ENCODE data around the gene RGPD8.
"Not testable (repeated sequence)": the region's sequence is repeated elsewhere in the genome, so short reads cannot be mapped to it uniquely, and the experiment has no call there.

The RGPD8 gene

DNA sequence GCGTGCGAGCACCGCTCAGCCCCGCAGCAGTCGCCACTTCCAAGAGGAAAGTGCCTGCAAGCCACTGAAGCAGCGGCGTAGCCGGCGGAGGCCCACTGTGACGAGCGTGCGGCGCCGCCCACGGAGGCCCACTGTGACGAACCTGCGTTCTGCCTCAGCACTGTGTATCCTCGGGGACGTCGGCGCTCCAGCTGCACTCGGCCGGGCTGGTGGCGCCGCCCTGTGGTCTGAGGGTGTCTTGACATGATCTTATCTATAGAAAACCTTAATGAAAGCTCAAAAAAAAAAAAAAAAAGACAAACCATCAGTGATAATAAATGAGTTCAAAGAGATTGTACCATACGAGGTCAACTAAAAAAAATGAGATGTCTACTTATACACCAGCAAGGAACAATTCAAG lies at the start of gene RGPD8:
RGPD8 (minus strand) TSS at position 166 of the 400 bp plus-strand sequence. CDS start 192 bp downstream, outside the sequence.
- peak; percentile 94 for DNase-seq (ENCODE audit: low spot score)

DNA sequence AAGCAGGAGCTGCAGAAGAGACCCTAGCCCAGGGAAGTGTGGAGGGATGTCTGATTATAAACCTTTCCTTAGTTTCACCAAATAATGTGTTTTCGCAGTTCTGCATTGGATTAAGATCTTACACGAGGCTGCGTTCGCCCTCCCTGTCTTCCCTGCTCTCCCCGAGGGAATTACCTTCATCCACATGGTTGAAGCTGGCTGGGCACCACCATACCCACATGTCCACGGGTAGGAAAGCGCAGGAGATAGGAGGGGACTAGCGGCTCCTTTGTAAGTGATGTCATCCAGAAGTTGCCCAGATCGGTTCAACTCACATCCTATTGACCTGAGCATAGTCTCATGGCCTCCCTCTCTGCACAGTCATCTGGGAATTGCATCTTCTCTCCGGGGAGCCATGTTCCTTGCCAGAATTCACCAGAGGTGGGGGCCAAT lies 49.6 kb upstream of the RGPD8 start:
- peak; percentile 23 for DNase-seq (ENCODE audit: low spot score)

GRCh38 chr2:112482309-112483041 lies 49.0 kb upstream of the RGPD8 start:
- peak; percentile 26 for DNase-seq (ENCODE audit: low spot score)

GRCh38 chr2:112481528-112482233 lies 48.2 kb upstream of the RGPD8 start, which contains the start of gene TTL:
Gene TTL (plus strand): TSS chr2:112482156. CDS start chr2:112482345, 189 bp downstream.
- DNase-seq (ENCODE audit: low spot score): peak; percentile 65

DNA sequence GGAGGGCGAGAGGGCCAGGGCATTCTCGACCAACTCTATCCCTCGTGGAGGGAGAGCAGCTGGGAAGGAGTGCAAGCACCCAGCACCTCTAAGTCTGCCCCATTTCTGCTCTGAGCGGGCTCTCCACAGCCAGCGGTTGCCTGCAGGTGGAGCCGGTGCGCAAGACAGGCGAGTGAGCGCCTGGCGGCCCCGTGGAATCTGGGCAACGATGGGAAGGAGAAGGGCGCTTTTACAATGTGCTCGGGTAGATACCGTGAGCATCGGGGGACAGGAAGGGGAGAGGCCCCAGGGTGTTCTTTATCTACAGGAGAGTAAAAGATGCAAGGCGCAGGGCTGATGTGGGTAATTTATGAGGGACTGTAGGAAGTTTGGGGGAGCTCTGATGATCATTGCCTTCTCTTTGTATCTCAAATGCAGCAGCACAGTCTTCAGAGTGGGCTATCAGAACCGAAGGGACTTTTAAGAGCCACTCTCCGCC lies 47.6 kb upstream of the RGPD8 start:
- peak; percentile 92 for DNase-seq (ENCODE audit: low spot score)

DNA sequence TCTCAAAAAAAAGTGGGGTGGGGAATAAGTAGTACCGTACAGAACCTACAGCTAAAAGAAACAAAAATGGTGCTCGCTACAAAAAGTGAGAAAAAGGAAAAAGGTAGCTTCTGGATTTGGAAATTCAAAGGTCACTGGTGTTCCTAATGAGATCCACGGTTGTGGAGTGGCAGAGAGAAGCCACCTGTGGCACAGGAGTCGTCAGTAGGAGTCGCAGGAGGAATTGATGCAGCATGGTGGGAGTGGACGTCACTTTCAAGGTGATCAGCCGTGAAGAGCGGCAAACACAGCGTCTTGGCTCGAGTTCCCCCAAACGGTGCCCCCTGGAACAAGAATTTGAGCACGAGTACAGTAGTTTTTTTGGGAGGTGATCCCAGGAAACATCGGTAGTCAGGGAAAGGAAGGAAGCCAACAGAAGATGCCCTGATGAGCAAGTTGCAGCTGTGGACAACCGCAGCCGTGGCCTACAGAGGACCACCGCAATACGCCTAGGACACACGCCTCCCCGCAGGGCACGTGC lies 47.1 kb upstream of the RGPD8 start:
- no peak for DNase-seq (ENCODE audit: low spot score)

GRCh38 chr2:112476434-112476833 lies 43.0 kb upstream of the RGPD8 start:
- DNase-seq (ENCODE audit: low spot score): no peak

GRCh38 chr2:112474844-112475486 lies 41.5 kb upstream of the RGPD8 start:
- no peak for DNase-seq (ENCODE audit: low spot score)

GRCh38 chr2:112472547-112473263 lies 39.3 kb upstream of the RGPD8 start:
- DNase-seq (ENCODE audit: low spot score): no peak

DNA sequence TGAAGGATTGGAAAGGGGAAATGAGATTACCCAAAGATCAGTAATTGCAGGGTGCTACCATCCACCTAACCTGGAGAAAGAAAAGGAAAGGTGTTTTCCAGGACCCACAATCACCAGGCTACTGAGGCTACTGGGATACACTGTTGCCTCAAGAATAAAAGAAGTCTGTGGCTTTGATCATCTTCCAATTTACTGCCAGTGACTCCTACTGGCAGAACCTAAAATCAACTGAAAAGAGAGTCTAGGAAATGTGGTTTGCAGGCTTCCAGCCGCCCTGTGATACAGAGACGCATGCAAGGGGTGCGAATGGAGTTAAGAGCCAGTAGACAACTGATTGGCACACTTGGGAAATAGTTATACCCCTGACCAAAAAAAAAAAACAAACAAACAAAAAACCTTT lies 31.9 kb upstream of the RGPD8 start:
- no peak for DNase-seq (ENCODE audit: low spot score)

- no peak for DNase-seq (ENCODE audit: low spot score)
These were observed 29.8 kb upstream of the RGPD8 start for GRCh38 chr2:112463256-112463655.

DNA sequence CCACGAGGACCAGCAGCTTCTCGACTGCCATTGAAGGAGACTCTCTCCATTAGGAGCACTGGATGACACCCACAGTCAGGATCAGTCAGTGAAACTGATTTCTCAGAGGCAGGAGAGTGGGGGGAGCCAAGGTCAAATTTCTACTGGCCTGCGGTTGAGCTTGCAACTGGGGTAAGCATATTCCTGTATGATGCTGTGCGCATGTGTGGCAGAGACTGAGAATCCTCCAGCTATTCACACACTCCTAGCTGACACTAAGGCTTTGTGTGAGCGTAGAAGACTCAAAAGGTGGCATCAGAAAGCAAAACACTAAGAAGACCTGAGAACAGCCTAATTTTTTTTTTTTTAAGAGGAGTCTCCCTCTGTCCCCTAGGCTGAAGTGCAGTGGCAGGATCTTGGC lies 28.7 kb upstream of the RGPD8 start:
- DNase-seq (ENCODE audit: low spot score): no peak

DNA sequence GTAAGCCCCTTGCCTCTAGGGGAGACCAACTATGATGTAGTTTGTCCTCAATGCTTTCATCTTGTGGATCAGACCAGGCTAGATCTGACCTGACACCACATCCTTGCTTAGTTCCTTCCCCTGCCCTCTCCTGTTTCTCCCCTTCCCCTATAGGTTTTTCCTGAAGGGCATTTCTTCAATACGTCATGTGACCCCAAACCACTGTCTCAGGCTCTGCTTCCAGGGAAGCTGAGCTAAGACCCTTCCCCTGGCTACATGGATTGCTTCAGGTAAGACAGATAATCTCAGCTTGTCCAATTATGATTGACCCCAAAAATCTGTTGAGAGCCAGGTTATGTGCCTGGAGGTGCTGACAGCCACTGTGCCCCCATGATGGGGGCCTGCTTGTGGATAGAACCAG lies 25.9 kb upstream of the RGPD8 start:
- no peak for DNase-seq (ENCODE audit: low spot score)

DNA sequence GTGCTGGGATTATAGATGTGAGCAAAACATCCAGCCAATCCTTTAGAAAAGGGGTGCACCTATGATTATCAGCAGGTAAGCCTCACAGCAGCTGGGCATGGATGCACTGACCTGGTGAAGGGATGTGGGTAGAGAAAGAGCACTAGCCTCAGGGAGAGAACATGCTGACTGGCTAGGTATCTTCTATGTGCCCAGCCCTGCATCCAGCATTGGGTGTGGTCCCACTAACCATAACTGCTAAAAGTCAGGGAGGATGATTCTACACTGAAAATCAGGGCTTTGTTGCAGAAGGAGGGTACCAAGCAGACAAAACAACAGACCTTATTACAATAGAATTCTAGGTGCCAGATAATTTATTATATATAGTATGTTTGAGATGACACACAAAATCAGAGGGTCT lies 21.1 kb upstream of the RGPD8 start:
- DNase-seq (ENCODE audit: low spot score): no peak

DNA sequence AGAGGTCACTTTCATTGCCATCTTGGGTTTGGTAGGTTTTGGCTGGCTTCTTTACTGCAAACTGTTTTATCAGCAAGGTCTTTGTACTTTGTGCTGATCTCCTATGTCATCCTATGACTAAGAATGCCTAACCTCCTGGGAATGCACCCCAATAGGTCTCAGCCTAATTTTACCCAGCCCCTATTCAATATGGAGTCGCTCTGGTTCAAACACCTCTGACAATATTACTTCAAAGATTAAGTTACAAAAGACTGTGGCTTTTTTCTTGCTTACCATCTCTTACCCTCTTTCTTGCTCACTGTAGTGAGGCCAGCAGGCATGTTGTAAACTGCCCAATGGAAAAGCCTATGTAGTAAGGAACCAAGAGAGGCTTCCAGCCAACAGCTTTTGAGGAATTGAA lies 17.9 kb upstream of the RGPD8 start:
- no peak for DNase-seq (ENCODE audit: low spot score)

DNA sequence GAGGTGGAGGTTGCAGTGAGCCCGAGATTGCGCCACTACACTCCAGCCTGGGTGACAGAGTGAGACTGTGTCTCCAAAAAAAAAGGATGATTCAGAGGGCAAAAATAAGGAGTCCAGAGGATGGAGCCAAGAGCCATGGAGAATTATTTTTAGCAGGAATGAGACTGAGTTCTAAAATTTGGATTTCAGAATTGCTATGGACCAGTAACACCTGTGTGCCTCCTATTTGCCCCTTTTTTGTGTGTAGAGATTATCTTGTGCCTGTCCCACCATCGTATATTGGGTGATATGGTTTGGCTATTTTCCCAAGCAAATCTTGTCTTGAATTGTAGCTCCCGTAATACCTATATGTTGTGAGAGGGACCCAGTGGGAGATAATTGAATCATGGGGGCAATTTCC lies 16.4 kb upstream of the RGPD8 start:
- DNase-seq (ENCODE audit: low spot score): no peak

DNA sequence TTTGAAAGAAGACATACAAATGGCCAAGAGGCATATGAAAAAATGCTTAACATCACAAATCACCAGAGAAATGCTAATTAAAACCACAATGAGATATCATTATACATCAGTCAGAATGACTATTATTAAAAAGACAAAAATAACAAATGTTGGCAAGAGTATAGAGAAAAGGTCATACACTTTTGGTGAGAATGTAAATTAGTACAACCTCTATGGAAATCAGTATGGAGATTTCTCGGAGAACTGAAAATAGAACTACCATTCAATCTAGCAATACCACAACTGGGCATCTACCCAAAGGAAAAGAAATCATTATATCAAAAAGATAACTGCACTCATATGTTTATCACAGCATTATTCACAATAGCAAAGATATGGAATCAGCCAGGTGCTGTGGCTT lies 10.8 kb upstream of the RGPD8 start:
- DNase-seq (ENCODE audit: low spot score): not testable (repeated sequence)

DNA sequence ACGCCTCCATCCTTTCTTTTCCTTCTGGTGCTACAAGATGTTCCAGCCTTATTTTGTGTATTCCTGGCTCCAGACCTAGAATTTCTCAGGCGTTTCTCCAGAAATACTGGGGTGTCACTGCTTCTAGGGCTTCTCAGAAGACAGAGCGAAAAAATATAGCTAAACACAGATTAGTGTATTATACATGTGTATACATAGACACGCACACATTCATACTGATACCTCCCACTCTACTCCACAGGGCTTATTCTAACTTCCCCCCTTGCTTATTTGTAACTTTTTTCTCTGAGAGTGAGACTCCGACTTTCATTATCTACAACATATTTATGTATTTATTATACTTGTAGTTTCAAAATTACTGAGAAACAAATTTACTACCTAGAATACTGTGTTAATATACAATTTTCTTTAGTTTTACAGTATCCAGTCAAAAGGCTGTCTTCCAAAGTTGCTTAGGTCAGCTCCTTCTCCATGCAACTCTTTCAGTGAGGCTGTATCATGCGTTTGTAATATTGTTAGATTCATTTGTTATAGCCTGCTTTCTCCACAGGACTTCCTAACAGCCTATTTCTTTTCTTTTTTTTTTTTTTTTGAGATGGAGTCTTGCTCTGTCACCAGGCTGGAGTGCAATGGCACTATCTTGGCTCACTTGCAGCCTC lies 5.3 kb upstream of the RGPD8 start:
- DNase-seq (ENCODE audit: low spot score): not testable (repeated sequence)

GRCh38 chr2:112437405-112437831 lies 4.0 kb upstream of the RGPD8 start:
- not testable (repeated sequence) for DNase-seq (ENCODE audit: low spot score)

GRCh38 chr2:112436993-112437392 lies 3.5 kb upstream of the RGPD8 start:
- not testable (repeated sequence) for DNase-seq (ENCODE audit: low spot score)
